K562 (cell line): ENCODE measurements around the gene ADAMTS14. TPM values are rescaled to one million over a fixed set of nuclear protein-coding genes. Genes with fewer than 3 reads are reported as not detected.

Source experiments
- ARID3A ChIP-seq: IDR thresholded peaks from 2 replicates; pipeline ENCODE4 v1.6.1; 2012; ENCODE audit warnings: low read depth, low read length, improper control_type of control experiment, borderline replicate concordance
- ATF3 ChIP-seq, 2 experiments: fragments of 450-650 bp in 1 of 2; sonication (generic) in 1 of 2; formaldehyde crosslinking in 1 of 2; IDR thresholded peaks in 1 of 2; conservative IDR thresholded peaks in 1 of 2; 2 replicates each; pipeline versions ENCODE4 v1.6.1 to v1.8.1; 2016 to 2023; ENCODE audit warnings: mild to moderate bottlenecking in 2 of 2, moderate library complexity in 2 of 2, inconsistent platforms in 1 of 2, missing genetic modification reagents in 1 of 2
- ATF7 ChIP-seq: fragments of 450-650 bp; IDR thresholded peaks from 2 replicates; pipeline ENCODE4 v1.7.1; 2014; ENCODE audit warnings: mild to moderate bottlenecking, moderate library complexity
- BCOR ChIP-seq: fragments of 450-650 bp; IDR thresholded peaks from 2 replicates; pipeline ENCODE4 v1.6.1; 2016
- CREB5 ChIP-seq: fragments of 250-450 bp; sonication (Bioruptor Pico); IDR thresholded peaks from 2 replicates; pipeline ENCODE4 v1.5.0; 2020; ENCODE audit warnings: mild to moderate bottlenecking
- ESRRB ChIP-seq: fragments of 250-450 bp; sonication (Bioruptor Pico); IDR thresholded peaks from 2 replicates; pipeline ENCODE4 v1.5.0; 2020; ENCODE audit warnings: mild to moderate bottlenecking, moderate library complexity, borderline replicate concordance
- GABPB1 ChIP-seq: sonication (generic); formaldehyde crosslinking; IDR thresholded peaks from 2 replicates; pipeline ENCODE4 v1.8.0; 2022; ENCODE audit warnings: mild to moderate bottlenecking, missing genetic modification reagents
- MEF2D ChIP-seq: conservative IDR thresholded peaks from 2 replicates; pipeline ENCODE4 v1.6.1; 2016; ENCODE audit warnings: low read depth, missing genetic modification characterization, missing compliant biosample characterization
- MXD1 ChIP-seq: fragments of 250-450 bp; sonication (Bioruptor Pico); IDR thresholded peaks from 2 replicates; pipeline ENCODE4 v1.8.0; 2021; ENCODE audit warnings: borderline replicate concordance, mild to moderate bottlenecking, moderate library complexity; ENCODE audit not compliant: poor library complexity, severe bottlenecking
- NFATC3 ChIP-seq: fragments of 450-650 bp; IDR thresholded peaks from 2 replicates; pipeline ENCODE4 v1.6.1; 2017; ENCODE audit warnings: mild to moderate bottlenecking
- NFIX ChIP-seq: fragments of 250-450 bp; sonication (Bioruptor Pico); IDR thresholded peaks from 2 replicates; pipeline ENCODE4 v1.4.0; 2020; ENCODE audit warnings: low read depth, mild to moderate bottlenecking, moderate library complexity
- POLR3G ChIP-seq: IDR thresholded peaks from 2 replicates; pipeline ENCODE4 v1.6.1; 2011; ENCODE audit not compliant: insufficient read length, insufficient replicate concordance; ENCODE audit errors: extremely low read depth
- PTRF ChIP-seq: fragments of 450-650 bp; IDR thresholded peaks from 2 replicates; pipeline ENCODE4 v1.6.1; 2016; ENCODE audit warnings: mild to moderate bottlenecking, missing genetic modification characterization, missing compliant biosample characterization
- STAG1 ChIP-seq: sonication (generic); formaldehyde crosslinking; IDR thresholded peaks from 2 replicates; pipeline ENCODE4 v1.5.0; 2020; ENCODE audit warnings: missing genetic modification reagents, borderline replicate concordance
- TBP ChIP-seq: optimal IDR thresholded peaks from 2 replicates; pipeline ENCODE3; 2011; ENCODE audit warnings: low read depth, low read length, improper control_type of control experiment
- ZNF175 ChIP-seq: fragments of 200-800 bp; sonication (Bioruptor generic); IDR thresholded peaks from 2 replicates; pipeline ENCODE4 v1.6.1; 2016; ENCODE audit warnings: low read depth, mild to moderate bottlenecking, missing genetic modification characterization, missing compliant biosample characterization
- ZNF507 ChIP-seq: conservative IDR thresholded peaks from 2 replicates; pipeline ENCODE4 v1.6.1; 2017; ENCODE audit warnings: missing genetic modification characterization, missing compliant biosample characterization
- ZNF695 ChIP-seq: fragments of 450-650 bp; formaldehyde crosslinking; IDR thresholded peaks from 2 replicates; pipeline ENCODE4 v1.4.0; 2020; ENCODE audit warnings: mild to moderate bottlenecking, moderate library complexity
- polyA plus RNA-seq, 8 experiments: library from polyadenylated mRNA; depleted of rRNA in 4 of 8; stranded (reverse) in 5 of 8; unstranded in 3 of 8; fragments of >200 nt; fragmentation: Nextera tagmentation in 2 of 8; fragmentation: Illumina TruSeq in 1 of 8; extraction: Ambion mirVana in 2 of 8; extraction: Trizol in 1 of 8; gene quantifications; 2 replicates each; pipeline versions ENCODE4 v1.2.1 to v1.2.3, GENCODE V29; 2011 to 2014; ENCODE audit warnings: inconsistent platforms in 1 of 8, missing spikeins in 1 of 8
- total RNA-seq, 7 experiments: library from RNA; depleted of rRNA in 6 of 7; stranded (reverse); fragments of >200 nt in 6 of 7; fragmentation: Illumina TruSeq in 2 of 7; extraction: Trizol in 2 of 7; gene quantifications; 2 replicates each; pipeline versions ENCODE4 v1.2.1 to v1.2.3, GENCODE V29; 2011 to 2021; ENCODE audit warnings: low replicate concordance in 1 of 7

The ADAMTS14 gene
- total and polyA plus RNA-seq, 9 of the 15 experiments (the other 6 are each of a cell fraction or from before 2014, with no cell fraction given), result 0.04 to 37.4 (median 15.9) TPM

GRCh38 chr10:70673043-70673928, 980 bp downstream of the ADAMTS14 start (continued):
- TF ChIP-seq ARID3A, result no peak
- TF ChIP-seq STAG1 (CRISPR knock-in tag), result no peak
- no peak for TF ChIP-seq ZNF695 (CRISPR knock-in tag)
- 0 out of 2 replicates have a peak, but pooled peaks have one; percentile 29 for TF ChIP-seq ZNF175 (CRISPR knock-in tag)
- no peak for TF ChIP-seq ZNF507 (tag)
- no peak for TF ChIP-seq ATF3 (IDR thresholded peaks at IDR 0.05)
- no peak for TF ChIP-seq ATF3 (CRISPR knock-in tag; conservative IDR thresholded peaks at IDR 0.05)
- no peak for TF ChIP-seq GABPB1 (CRISPR knock-in tag)
- TF ChIP-seq NFIX (CRISPR knock-in tag), result no peak
- TF ChIP-seq PTRF, result no peak
- TF ChIP-seq BCOR, result 0 out of 2 replicates have a peak, but pooled peaks have one; percentile 43
- no peak for TF ChIP-seq MXD1
- TF ChIP-seq TBP, result peak; percentile 48
- no peak for TF ChIP-seq ATF7
- TF ChIP-seq NFATC3, result no peak
- TF ChIP-seq CREB5 (CRISPR knock-in tag), result no peak
- no peak for TF ChIP-seq MEF2D (tag)
- no peak for TF ChIP-seq POLR3G
- peak; percentile 77; the same call in 1 of the 2 replicates for TF ChIP-seq ESRRB (CRISPR knock-in tag)
